GM18909 (cell line): Measurements from ENCODE around the gene DPYD.

Source experiments
- ATAC-seq: cut with Tn5 transposase; IDR thresholded peaks from one replicate; pipeline ENCODE4 v1.9.1; 2021; ENCODE audit warnings: mild to moderate bottlenecking; ENCODE audit not compliant: unreplicated experiment, poor library complexity

The DPYD gene

GRCh38 chr1:97044159-97044760, 876.6 kb downstream of the DPYD start:
- no peak for ATAC-seq

GRCh38 chr1:97042551-97042950, 878.3 kb downstream of the DPYD start:
- no peak for ATAC-seq

GRCh38 chr1:97041026-97041425, 879.8 kb downstream of the DPYD start:
- ATAC-seq = no peak

- ATAC-seq = no peak
Measured at GRCh38 chr1:97038410-97038809, 882.4 kb downstream of the DPYD start.

- ATAC-seq = no peak
Measured at GRCh38 chr1:97034651-97035050, 886.2 kb downstream of the DPYD start.

- no peak for ATAC-seq
Measured at GRCh38 chr1:97033949-97034348, 886.9 kb downstream of the DPYD start.
